Hematopoietic multipotent progenitor cell treated with erythropoietin and hydrocortisone succinate and interleukin-3 and kit ligand, for 6 days (in vitro differentiated cells): ENCODE measurements around the gene TMEM126A.
"Not testable (repeated sequence)": the region's sequence is repeated elsewhere in the genome, so short reads cannot be mapped to it uniquely, and the experiment has no call there.

Source experiments
- DNase-seq: peaks from one replicate; pipeline ENCODE4 v3.0.0-alpha.2; 2015

The TMEM126A gene

DNA sequence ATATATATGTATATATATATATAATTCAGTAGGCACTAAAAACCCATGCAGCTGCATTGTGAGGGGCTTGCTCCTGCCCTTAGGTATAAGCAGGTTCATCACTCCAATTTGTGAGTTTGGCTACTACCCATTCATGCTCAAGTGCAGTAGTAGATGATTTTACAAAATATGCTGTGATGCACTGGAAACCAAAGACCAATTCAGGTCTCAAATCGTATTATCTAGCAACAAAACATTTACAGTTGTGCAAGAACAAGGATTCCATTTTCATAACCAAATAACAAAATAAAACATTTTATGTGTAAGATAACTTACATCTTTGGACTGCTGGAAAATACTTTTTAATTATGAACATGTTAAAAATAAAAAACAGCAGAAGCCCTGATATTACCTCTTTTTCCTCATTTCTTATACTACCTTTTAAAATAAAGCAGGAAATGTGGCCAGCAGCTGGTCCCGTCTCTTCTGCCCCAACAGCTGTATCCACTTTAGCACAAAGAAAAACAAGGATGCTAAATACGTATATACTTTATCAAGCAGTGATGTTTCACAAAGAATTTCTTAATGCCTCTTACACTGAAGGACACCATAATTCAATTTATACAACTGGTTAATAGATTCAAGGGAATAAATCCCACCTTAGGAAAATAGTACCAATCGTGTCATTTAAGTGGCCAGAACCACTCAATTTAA, 14.4 kb downstream of the TMEM126A start:
- no peak for DNase-seq

DNA sequence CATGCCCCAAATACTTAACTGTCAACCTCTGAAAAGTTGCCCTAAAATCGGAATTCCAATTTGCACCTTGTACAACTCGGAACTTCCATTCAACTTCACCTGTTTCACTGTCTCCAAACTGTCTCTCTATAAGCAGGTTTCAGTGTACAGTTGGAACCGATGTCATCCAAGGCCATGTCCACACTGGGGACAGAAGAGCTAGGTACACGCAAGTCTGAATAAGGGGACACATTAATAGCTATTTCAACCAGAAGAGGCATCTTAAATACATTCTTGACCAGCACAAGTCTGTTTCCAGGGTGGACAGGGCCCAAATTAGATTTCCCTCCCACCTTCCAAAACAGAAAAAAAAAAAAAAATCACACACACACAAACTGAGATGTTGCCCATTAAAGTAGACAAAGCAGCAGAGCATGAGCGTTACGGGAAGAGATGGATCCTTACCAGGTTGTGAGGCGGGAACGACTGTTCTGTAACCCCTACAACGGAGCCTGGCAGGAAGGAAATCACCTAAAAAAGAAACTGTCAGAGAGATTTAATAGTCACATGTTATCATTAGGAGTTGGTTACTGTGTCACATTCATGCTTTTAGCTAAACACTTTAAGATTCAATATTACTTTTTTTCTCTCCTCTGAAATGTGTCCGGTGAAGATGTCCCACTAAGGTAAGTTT, 15.4 kb downstream of the TMEM126A start:
- no peak for DNase-seq

DNA sequence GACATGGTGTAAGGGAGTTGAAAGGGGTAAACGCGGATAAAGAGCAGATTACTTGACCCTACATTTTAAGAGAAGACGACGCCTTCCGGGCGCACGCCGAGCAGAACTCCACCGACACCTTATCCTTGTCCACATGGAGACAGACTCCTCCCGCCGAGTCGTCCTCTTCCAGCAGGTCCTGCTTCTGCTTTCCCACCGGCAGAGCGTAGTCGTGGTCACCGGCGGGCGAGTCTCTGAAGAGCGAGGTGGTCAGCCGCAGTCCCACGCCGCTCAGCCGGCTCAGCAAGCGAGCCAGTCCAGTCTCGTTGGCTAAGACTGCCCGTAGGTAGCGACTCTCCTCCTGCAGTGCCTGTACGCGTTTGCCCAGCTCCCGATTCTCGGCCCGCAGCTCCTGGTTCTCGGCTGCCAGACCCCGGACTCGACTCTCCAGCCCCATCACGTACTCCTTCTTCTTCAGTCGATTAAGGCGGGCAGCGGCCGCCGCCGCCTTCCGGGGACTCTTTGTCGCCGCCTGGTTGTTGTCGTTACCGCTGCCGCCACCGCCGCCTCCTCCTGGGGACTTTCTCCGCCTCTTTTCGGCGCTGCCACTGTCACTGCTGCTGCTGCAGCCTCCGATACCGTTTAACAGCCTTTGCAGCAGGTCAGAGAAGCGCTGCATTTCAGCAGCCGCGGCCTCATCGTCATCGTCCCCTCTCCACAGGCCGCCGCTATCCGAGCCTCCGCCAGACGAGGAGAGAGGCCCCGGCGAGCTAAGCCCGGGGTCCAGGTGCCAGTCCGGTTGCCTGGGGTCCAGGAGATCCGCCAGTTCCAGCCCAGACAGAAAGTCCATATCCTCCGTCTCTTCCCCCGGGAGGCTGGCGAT, 16.2 kb downstream of the TMEM126A start:
- peak; percentile 91 for DNase-seq

DNA sequence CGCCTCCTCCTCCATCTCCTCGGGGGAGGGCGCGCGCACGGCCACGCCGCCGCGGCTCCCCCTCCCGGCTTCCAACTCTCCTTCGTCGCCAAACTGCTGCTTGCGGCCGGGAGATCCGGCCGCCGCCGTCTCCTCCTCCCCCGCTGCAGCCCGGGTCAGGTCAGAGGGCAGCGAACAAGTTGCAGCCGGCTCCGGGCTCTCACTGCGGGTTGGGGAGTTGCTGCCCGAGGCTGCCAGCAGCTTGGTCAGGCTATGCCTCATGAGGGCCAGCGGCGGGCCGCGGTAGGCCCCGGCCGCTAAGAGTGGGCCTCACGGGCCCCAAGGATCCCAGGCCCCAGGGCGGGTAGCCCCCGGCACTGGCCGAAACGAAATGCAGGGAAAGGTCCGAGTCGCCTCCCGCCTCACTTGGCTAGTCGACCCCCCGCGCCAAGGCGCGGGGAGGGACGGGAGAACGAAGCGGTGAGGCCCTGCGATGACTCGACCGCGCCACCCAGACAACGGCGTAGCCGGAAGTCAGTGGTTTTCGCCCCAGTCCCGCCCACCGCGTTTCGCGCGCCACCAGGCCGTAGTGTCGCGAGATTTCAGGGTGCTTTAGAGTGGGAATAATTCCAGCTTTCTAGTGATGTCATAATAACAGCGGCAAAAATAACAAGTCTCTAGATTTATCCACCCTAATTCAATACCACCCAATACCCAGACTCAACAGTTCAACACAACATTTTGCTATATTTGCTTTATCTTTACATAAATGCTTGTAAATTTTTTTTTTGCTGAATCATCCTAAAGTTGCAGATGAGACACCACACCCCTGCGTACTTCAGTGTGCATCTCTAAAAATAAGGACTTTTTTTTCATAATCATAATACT, 17.1 kb downstream of the TMEM126A start, which contains the start of gene CREBZF:
CREBZF (minus strand) TSS at position 515 of the 867 bp plus-strand sequence; CDS start at position 261, 254 bp downstream.
- peak; percentile 98 for DNase-seq

DNA sequence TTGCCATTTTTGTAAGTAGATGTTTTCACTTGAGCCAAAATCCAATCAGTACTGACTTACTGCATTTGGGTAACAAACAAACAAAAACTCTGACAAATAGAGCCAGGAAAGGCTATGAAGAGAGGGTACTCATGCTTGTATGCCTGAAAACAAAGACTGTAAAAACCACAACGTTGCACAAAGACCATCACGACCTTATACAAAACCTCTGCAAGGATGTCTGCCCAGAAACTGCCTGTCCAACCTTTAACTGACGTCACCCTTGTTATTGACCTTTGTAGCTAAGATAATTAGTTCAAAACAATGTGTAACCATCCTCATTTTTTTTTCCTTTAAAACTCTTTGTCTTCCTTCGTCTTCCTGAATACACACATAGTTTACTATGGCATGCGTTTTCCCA, 18.0 kb downstream of the TMEM126A start:
- DNase-seq, result no peak

DNA sequence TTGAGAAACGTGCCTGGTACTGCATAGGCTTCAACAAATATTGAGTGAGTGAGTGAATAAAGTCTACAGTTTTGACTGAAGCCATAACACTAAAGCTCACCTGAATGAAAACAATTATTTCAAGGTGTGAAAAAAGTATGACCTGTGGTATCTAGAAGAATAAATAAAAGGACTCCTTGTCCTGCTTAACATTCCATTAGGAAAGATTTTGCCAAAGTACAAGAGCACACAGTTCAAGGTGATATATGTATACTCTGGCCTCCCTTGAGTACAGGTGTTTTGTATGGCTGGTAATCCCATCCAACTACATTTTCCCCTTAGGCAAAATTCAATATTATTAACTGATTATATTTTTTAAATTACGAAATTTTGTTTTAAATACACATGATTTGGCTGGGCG, 18.9 kb downstream of the TMEM126A start:
- no peak for DNase-seq

DNA sequence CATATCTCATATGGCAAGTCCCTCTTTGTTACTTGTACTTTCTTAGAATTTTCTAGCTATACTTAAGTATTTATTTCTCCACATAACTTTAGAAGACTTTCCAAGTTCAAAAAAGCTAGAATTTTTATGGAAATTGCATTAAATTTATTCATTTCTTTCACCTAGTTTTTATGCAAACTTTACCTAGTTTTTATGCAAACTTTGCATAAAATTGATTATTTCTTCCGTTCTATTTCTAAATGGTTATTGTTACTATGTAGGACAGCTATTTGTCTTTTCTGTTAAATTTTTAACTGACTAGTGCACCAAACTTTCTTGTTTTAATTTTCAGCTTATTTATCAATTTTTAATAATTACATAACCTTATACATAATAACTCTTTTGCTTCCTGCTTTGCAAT, 20.4 kb downstream of the TMEM126A start:
- DNase-seq, result no peak

DNA sequence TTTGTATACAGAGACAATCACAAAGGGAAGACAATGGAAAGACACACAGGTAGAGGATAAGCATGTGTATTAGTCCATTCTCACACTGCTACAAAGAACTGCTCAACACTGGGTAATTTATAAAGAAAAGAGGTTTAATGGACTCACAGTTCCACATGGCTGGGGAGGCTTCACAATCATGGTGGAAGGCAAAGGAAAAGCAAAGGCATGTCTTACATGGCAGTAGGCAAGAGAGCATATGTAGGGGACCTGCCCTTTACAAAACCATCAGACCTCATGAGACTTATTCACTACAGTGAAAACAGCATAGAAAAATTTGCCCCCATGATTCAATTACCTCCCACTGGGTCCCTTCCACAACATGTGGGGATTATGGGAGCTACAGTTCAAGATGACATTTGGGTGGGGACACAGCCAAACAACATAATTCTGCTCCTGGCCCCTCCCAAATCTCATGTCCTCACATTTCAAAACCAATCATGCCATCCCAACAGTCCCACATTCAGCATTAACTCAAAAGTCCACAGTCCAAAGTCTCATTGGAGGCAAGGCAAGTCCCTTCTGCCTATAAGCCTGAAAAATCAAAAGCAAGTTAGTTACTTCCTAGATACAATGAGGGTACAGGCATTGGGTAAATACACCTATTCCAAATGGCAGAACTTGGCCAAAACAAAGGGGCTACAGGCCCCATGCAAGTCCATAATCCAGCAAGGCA, 23.3 kb downstream of the TMEM126A start:
- not testable (repeated sequence) for DNase-seq

DNA sequence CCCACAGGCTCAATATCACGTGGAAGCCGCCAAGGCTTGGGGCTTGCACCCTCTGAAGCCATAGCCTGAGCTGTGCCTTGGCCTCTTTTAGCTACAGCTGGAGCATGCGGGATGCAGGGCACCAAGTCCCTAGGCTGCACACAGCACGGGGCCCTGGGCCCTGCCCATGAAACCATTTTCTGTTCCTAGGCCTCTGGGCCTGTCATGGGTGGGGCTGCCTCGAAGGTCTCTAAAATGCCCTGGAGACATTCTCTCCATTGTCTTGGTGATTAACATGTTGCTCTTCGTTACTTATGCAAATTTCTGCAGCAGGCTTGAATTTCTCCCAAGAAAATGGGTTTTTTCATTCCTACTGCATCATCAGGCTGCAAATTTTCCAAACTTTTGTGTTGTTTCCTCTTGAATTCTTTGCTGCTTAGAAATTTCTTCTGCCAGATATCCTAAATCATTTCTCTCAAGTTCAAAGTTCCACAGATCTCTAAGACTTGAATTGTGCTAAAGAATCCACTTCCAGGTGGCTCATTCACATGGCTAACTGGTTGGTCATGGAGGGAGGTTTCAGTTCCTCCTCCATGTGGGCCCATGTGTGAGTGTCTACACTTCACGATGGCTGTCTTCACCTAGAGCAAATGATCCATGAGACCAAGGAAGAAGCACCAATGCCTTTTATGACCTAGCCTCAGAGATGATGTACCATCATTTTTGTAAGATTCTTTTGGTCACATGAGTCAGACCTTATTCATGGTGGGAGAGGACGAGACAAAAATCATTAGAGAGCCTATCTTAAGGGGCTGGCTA, 24.5 kb downstream of the TMEM126A start:
- no peak for DNase-seq

DNA sequence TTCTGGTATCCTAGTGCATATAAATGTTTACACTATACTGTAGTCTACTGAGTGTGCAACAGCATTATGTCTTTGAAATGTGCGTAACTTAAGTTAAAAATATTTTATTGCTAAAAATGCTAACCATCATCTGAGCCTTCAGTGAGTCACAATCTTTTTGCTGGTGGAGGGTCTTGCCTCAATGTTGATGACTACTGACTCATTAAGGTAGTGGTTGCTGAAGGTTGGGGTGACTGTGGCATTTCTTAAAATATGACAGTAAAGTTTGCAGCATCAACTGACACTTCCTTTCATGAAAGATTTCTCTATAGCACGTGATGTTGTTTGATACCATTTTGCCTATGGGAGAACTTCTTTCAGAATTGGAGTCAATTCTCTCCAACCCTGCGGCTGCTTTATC, 25.6 kb downstream of the TMEM126A start:
- no peak for DNase-seq

DNA sequence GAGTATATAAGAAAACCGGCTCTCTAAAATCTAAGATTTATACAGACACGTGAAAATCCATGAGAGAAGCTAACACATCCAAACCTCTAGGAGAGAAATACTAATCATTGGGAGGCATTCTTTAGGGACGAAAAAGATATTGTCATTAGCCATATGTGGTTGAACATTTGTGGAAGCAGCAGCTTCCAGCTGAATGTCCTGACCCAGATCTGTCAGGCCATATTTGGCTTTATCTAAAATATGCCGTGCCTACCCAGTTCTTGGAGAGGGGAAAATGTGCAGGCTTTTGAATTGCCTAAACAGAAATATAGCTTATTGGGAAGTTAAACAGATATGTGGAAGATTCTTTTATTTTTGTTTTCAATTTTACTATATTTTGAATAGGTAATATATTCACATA, 31.8 kb downstream of the TMEM126A start:
- DNase-seq, result no peak

DNA sequence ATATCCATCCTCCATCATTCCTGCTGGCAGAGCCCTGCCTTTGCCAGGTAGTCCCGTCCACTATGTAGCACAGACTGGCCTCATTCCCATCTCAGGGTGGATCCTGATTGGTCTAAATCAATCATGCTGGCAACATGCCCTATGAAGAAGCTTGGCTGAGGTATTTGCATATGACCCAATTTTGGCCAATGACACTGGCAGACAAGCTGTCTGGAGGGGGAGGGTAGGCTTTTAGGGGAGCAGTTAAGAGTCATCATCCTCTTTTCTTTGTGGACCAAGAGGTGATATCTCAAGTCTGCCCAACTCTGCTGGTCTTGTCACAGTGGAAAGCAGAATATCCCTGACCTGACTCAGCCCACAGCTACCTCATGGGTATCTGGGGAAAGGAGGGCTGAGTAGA, 33.1 kb downstream of the TMEM126A start:
- DNase-seq, result peak; percentile 35

DNA sequence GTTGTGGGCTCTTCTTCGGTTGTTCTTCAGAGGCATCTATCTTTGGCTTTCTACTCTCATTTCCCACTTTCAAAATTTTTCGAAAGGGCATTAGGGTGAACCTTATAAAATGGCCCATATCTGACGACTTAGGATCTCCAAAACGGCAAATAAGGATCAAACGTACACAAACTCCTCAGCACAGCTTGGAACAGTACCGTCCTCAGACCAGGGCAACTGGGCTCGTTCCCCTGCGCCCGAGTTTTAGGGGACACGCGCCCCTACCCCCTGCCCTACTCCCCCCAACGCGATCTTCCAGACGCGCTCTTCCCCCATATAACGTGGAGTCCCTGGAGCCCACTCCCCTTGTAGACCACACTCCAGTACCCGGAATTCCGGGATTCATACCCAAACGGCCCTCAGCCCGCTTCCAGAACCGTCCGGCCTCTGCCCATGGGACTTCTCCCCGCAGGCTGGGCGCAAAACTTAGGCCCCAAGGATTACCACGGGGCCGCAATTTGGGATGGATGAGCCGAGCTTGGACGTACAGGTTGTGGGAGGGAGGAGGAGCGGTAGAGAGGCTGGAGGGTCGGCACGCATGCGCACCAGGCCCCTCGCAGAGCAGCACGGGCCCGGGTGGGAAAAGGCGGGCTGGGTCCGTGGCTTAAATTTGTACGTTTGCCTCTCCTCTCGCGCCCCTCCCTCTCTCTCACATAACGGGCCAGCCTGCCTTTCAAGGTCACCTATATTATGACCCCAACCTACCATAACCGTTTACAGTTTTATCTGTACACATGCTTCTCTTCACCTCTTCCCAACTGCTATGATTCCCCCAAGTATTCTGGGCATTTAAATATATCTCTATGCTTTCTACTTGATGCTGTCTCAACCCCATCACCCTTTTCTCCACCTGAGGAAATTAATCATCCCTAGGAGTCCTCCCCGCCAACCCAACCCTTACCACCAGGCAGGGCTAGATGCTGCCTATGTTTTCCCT, 34.9 kb downstream of the TMEM126A start:
- DNase-seq, result peak; percentile 79

DNA sequence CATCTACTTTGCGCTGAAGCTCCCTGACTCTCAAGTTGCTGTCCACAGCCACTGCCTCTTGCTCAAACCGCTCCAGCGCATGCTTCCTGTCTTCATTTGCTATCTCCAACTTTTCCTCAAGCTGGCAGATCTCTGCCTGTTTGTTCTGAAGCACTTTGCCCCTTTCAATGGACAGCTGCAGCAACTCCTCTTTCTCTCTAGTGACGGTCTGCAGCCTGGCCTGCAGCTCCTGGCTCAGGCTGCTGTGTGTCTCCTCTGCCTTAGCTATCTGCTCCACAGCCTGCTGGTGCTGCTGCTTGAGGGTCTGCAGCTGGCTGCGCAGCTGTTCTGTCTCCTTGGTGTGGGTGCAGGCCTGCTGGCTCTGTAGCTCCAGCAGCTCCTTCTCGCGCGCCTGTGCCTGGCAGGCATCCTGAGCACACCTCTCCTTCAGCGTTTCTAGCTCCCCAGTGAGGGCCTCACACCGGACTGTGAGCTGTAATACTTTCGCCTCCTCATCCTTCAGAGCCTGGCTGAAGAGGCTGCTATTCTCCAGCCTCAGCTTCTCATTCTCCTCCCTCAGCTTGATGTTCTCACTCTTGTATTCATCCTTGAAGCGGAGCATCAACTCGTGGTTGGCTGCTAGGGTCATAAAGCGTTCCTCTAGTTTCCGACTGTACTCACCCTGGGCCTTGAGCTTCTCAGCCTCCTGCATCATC, 37.5 kb downstream of the TMEM126A start:
- no peak for DNase-seq

DNA sequence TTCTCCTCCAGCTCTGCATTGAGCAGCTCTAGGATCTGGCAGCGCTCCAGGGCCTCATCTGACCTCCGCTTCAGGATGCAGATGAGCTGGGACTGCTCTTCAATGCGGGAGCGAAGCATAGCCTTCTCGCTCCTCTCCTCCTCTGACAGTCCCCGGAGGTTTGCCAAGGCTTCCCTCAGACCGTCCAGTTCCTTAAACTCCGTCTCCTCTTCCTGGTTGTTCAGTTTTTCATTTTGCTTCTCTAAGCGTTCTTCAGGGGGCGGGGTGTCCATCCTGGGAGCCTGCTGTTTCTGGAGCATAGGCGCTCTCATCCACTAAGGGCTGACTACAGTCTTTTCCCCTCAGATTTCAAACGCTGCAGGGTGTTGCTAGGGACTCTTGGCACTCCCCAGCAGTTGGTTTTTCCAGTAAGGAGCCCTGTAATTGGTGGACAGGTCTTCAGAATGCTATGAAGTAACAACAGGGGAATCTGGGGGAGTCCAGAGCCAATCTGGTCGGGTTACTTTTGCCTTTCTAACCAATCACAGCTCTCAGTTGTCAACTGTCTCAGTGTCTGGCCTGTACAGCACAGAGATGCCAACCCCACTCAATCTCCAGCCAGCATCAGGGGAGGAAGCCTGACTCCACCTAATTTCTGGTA, 38.2 kb downstream of the TMEM126A start, which contains the start of gene CCDC89:
CCDC89 (minus strand) TSS at position 376 of the 640 bp plus-strand sequence; CDS start at position 311, 65 bp downstream.
- no peak for DNase-seq

DNA sequence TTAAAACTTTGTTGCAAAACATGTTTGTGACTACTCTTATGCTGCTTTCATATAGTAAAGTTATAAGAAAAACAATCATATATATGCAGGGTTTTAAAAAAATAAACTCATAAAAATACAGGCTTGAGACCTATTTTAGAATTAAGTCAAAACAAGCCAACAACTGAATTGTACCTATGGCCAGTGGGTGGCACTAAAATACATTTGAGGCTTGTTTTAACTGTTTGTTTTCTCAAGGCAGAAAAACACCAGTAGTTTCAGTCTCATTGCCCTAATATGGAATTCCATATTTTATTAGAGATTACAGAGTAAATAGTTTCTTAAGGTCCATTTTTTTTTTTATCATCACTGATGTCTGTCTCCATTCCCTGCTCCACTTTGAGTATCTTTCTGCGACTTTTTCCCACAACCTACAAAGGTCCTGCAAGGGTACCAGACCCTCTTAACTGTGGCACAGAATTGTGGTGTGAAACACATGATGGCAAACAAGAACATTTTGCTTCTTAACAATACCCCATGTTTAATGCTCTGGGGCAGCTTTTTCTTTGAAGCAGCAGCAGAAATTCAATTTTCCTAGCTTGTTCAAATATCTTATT, 46.7 kb downstream of the TMEM126A start:
- peak; percentile 75 for DNase-seq

DNA sequence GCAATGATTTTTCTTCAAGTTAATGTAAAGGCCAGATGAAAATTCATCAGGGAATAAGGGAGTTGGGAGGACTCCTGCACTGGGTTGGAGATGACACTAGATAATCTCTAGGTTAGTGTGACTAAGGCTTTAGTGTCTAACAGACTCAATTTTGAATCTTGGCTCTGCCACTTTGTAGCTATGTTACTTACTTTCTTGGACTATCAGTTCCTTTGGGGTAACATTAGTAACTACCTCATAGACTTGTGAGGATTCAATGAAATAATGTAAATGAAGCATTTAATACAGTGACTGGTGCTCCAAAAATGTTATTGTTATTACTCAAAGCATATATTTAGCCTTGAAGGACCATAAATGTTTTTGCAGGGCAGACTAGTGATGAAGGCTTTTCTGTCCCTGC, 47.8 kb downstream of the TMEM126A start:
- DNase-seq, result no peak

DNA sequence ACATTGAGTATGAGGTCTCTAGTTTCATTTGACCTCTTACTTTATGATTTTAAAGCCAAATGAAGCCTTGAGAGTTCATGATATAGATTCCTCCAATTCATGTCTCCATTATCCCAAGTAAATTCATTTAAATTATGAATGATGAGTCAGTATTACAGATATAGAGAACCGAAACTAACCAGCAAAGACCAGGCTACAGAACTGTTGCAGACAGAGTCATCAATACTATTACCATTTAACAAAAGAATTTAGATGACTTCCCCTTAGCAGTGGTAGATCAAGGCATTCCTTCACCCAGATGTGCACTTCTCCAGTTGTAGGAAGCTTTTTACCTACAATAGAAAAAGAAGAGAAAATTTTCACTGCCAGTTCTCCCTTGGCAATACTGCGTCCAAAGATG, 50.0 kb downstream of the TMEM126A start:
- DNase-seq, result no peak
